ENCODE results near the gene FBXW7. TPM values are rescaled to one million over a fixed set of nuclear protein-coding genes. Genes with fewer than 3 reads are reported as not detected.

FBXW7 gene
- polyA plus RNA-seq, 1 of the 3 experiments (the other 2 are of a cell fraction): 7.7 TPM

DNA sequence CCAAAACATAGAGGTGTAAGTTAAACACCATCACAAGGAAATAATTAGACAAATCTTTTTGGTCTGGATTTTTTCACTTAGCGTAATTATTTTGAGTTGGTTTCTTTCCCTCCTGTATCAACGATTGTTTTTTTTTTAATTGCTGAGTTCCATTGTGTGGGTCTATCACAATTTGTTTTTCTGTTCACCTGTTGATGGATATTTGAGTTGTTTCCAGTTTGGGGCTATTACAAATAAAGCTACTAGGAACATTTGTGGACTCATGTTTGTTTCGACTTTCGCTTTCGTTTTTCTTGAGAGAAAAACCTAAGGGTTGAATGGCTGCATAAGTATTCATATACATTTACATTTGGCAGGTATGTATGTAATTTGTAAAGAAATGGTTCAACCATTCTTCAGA lies 20.4 kb upstream of the FBXW7 start:
- H3K9me3 ChIP-seq: no peaks in the 10 kb centered on the region
- no peaks in the 10 kb centered on the region for H3F3A ChIP-seq (replicated peaks; ENCODE audit: insufficient read depth)
- H3K9me2 ChIP-seq: no peaks in the 10 kb centered on the region
- DNase-seq: no peak
- no peak overlapping the region for H2AFZ ChIP-seq (ENCODE audit: low read depth)
- H3K4me3 ChIP-seq (ENCODE audit: low read depth in 2 of 2, low read length in 1 of 2): no peak overlapping the region
- CTCF ChIA-PET: interaction anchor here (1.5 kb wide), 1 partner anchor 84 kb away, joined by 3 read pairs; no protein-coding TSS in a partner anchor
- POLR2A ChIA-PET: no interaction called here
- H3K4me1 ChIP-seq (ENCODE audit: control insufficient read depth in 1 of 2, insufficient read depth in 2 of 2, low read depth in 1 of 2, low read length in 1 of 2): no peaks in the 10 kb centered on the region
- WGBS (ENCODE audit: low lambda C conversion rate): 78% methylated on average over 5 of the region's 5 CpGs
- H3K79me2 ChIP-seq (ENCODE audit: insufficient read depth): no peaks in the 10 kb centered on the region
- H3K36me3 ChIP-seq (replicated peaks in 1 of 2; ENCODE audit: control insufficient read depth in 1 of 2, insufficient read depth in 2 of 2, low read length in 1 of 2): no peaks in the 10 kb centered on the region
- H3K9ac ChIP-seq: no peak overlapping the region
- TF ChIP-seq MEF2A (IDR thresholded peaks at IDR 0.05; ENCODE audit: borderline replicate concordance, low read depth): no peak
- no peak for TF ChIP-seq MXI1 (IDR thresholded peaks at IDR 0.05; ENCODE audit: low read depth, low read length)
- no peak for TF ChIP-seq NRF1 (IDR thresholded peaks at IDR 0.05; ENCODE audit: low read depth, low read length)
- no peak for TF ChIP-seq POLR2AphosphoS5 (IDR thresholded peaks at IDR 0.05; ENCODE audit: low read depth, low read length)
- TF ChIP-seq TAF1 (IDR thresholded peaks at IDR 0.05; ENCODE audit: borderline replicate concordance, low read depth, low read length): no peak
- no peak for TF ChIP-seq EP300 (IDR thresholded peaks at IDR 0.05; ENCODE audit: borderline replicate concordance in 1 of 2, low read depth in 1 of 2, low read length in 1 of 2)
- no peaks in the 10 kb centered on the region for H3K27me3 ChIP-seq (ENCODE audit: insufficient read depth)
- no peak overlapping the region for H3K4me2 ChIP-seq
- H4K20me1 ChIP-seq (ENCODE audit: insufficient read depth): no peaks in the 10 kb centered on the region
- H3K27ac ChIP-seq (ENCODE audit: low read depth in 2 of 2, low read length in 1 of 2): no peak overlapping the region

DNA sequence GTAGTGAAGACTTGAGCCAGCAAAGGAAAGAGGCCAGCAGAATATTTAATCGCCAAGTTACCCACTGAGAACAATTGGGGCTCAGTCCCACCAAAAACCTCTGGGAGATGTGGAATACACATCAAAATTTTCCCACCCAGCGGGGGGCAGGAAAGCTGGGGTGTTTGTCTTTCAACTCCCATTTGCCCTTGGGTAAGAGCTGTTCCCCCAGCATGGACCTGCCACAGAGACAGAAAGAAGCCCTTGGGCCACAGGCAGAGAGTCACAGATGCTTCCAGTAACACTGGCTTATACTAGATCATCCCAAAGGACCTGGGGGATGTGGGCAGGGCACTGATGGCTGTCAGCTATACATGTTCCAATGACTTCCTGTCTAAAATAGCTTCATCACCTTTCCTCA lies 18.9 kb upstream of the FBXW7 start:
- Histone ChIP-seq H3K9me3 (no peaks in the 10 kb centered on the region), H3K27ac (ENCODE audit: low read depth in 2 of 2, low read length in 1 of 2) (no peak overlapping the region), H3F3A (replicated peaks; ENCODE audit: insufficient read depth) (no peaks in the 10 kb centered on the region), H3K4me3 (ENCODE audit: low read depth in 2 of 2, low read length in 1 of 2) (no peak overlapping the region), H3K4me2 (no peak overlapping the region), H3K79me2 (ENCODE audit: insufficient read depth) (no peaks in the 10 kb centered on the region), H3K4me1 (ENCODE audit: control insufficient read depth in 1 of 2, insufficient read depth in 2 of 2, low read depth in 1 of 2, low read length in 1 of 2) (no peaks in the 10 kb centered on the region), H3K36me3 (replicated peaks in 1 of 2; ENCODE audit: control insufficient read depth in 1 of 2, insufficient read depth in 2 of 2, low read length in 1 of 2) (no peaks in the 10 kb centered on the region), H3K9me2 (no peaks in the 10 kb centered on the region), H3K9ac (no peak overlapping the region), H2AFZ (ENCODE audit: low read depth) (no peak overlapping the region), H4K20me1 (ENCODE audit: insufficient read depth) (no peaks in the 10 kb centered on the region), H3K27me3 (ENCODE audit: insufficient read depth) (no peaks in the 10 kb centered on the region)
- no peak for DNase-seq
- TF ChIP-seq RCOR1 (IDR thresholded peaks at IDR 0.05; ENCODE audit: low read length) (no peak), TAF1 (IDR thresholded peaks at IDR 0.05; ENCODE audit: borderline replicate concordance, low read depth, low read length) (no peak), TEAD4 (IDR thresholded peaks at IDR 0.05; ENCODE audit: borderline replicate concordance, insufficient read depth) (no peak), SMC3 (IDR thresholded peaks at IDR 0.05; ENCODE audit: low read depth, low read length) (no peak), ELF1 (IDR thresholded peaks at IDR 0.05) (no peak), CHD2 (IDR thresholded peaks at IDR 0.05; ENCODE audit: low read length, partially characterized antibody) (no peak), RXRA (IDR thresholded peaks at IDR 0.05; ENCODE audit: borderline replicate concordance, low read depth) (no peak), FOXM1 (IDR thresholded peaks at IDR 0.05; ENCODE audit: low read depth) (no peak), JUND (IDR thresholded peaks at IDR 0.05) (no peak), RAD21 (IDR thresholded peaks at IDR 0.05; ENCODE audit: low read length) (no peak), NFIC (IDR thresholded peaks at IDR 0.05; ENCODE audit: borderline replicate concordance) (no peak), NRF1 (IDR thresholded peaks at IDR 0.05; ENCODE audit: low read depth, low read length) (no peak), EZH2phosphoT487 (IDR thresholded peaks at IDR 0.05; ENCODE audit: borderline replicate concordance, low read depth) (no peak), EP300 (IDR thresholded peaks at IDR 0.05; ENCODE audit: borderline replicate concordance in 1 of 2, low read depth in 1 of 2, low read length in 1 of 2) (no peak), GATA2 (CRISPR knock-in tag; IDR thresholded peaks at IDR 0.05) (no peak)
- TF ChIP-seq, protein P1, sequence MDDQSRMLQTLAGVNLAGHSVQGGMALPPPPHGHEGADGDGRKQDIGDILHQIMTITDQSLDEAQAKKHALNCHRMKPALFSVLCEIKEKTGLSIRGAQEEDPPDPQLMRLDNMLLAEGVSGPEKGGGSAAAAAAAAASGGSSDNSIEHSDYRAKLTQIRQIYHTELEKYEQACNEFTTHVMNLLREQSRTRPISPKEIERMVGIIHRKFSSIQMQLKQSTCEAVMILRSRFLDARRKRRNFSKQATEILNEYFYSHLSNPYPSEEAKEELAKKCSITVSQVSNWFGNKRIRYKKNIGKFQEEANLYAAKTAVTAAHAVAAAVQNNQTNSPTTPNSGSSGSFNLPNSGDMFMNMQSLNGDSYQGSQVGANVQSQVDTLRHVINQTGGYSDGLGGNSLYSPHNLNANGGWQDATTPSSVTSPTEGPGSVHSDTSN (IDR thresholded peaks at IDR 0.05): no peak
- TF ChIP-seq, protein P2, sequence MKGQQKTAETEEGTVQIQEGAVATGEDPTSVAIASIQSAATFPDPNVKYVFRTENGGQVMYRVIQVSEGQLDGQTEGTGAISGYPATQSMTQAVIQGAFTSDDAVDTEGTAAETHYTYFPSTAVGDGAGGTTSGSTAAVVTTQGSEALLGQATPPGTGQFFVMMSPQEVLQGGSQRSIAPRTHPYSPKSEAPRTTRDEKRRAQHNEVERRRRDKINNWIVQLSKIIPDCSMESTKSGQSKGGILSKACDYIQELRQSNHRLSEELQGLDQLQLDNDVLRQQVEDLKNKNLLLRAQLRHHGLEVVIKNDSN (IDR thresholded peaks at IDR 0.05; ENCODE audit: borderline replicate concordance, low read depth): no peak
- TF ChIP-seq, protein P3, sequence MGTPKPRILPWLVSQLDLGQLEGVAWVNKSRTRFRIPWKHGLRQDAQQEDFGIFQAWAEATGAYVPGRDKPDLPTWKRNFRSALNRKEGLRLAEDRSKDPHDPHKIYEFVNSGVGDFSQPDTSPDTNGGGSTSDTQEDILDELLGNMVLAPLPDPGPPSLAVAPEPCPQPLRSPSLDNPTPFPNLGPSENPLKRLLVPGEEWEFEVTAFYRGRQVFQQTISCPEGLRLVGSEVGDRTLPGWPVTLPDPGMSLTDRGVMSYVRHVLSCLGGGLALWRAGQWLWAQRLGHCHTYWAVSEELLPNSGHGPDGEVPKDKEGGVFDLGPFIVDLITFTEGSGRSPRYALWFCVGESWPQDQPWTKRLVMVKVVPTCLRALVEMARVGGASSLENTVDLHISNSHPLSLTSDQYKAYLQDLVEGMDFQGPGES (IDR thresholded peaks at IDR 0.05; ENCODE audit: low read depth, low read length): no peak
- TF ChIP-seq, protein P4, sequence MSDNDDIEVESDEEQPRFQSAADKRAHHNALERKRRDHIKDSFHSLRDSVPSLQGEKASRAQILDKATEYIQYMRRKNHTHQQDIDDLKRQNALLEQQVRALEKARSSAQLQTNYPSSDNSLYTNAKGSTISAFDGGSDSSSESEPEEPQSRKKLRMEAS (IDR thresholded peaks at IDR 0.05; ENCODE audit: low read depth): no peak
- TF ChIP-seq, protein P5, sequence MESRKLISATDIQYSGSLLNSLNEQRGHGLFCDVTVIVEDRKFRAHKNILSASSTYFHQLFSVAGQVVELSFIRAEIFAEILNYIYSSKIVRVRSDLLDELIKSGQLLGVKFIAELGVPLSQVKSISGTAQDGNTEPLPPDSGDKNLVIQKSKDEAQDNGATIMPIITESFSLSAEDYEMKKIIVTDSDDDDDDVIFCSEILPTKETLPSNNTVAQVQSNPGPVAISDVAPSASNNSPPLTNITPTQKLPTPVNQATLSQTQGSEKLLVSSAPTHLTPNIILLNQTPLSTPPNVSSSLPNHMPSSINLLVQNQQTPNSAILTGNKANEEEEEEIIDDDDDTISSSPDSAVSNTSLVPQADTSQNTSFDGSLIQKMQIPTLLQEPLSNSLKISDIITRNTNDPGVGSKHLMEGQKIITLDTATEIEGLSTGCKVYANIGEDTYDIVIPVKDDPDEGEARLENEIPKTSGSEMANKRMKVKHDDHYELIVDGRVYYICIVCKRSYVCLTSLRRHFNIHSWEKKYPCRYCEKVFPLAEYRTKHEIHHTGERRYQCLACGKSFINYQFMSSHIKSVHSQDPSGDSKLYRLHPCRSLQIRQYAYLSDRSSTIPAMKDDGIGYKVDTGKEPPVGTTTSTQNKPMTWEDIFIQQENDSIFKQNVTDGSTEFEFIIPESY (IDR thresholded peaks at IDR 0.05; ENCODE audit: borderline replicate concordance, low read depth): no peak
- ChIA-PET POLR2A (no interaction called here), CTCF (interaction anchor here (1.0 to 1.3 kb wide), 2 partner anchors 54 to 55 kb away, joined by 3 to 4 read pairs; no protein-coding TSS in a partner anchor)
- 88% methylated on average over 1 of the region's 2 CpGs for WGBS (ENCODE audit: low lambda C conversion rate)
